Measurements from ENCODE around the gene ARHGDIA. TPM values are rescaled to one million over a fixed set of nuclear protein-coding genes. Genes with fewer than 3 reads are reported as not detected.

ARHGDIA gene
- total RNA-seq, 1 experiment from 2014 or later: 667 TPM

GRCh38 chr17:81888988-81889595 lies 18.0 kb upstream of the ARHGDIA start:
- BruUV-seq (replicated peaks): no TSS peak
- Histone ChIP-seq H3K4me3 (ENCODE audit: low read depth, low read length, poor library complexity, severe bottlenecking) (no peak overlapping the region), H3K27ac (ENCODE audit: low read depth, low read length, poor library complexity, severe bottlenecking) (no peak overlapping the region), H3K36me3 (ENCODE audit: insufficient read depth, low read length, poor library complexity, severe bottlenecking) (peaks cover 54% of the 10 kb centered on the region), H3K4me1 (ENCODE audit: insufficient read depth, low read length, poor library complexity, severe bottlenecking) (peaks cover 11% of the 10 kb centered on the region), H3K27me3 (replicated peaks; ENCODE audit: insufficient read depth, low read depth, low read length, poor library complexity) (no peaks in the 10 kb centered on the region), H3K9me3 (ENCODE audit: low read depth, low read length, poor library complexity, severe bottlenecking) (no peaks in the 10 kb centered on the region)
- no peak for DNase-seq (ENCODE audit: low spot score)
- ChIA-PET CTCF (no interaction called here), POLR2A (ENCODE audit: low non-redundant PET) (no interaction called here)
- intact Hi-C loops (cut with micrococcal nuclease; ENCODE audit: unreplicated experiment): no loop called here
- TF ChIP-seq EZH2 (IDR thresholded peaks at IDR 0.05; ENCODE audit: borderline replicate concordance, low read depth, low read length, poor library complexity, severe bottlenecking) (no peak), CTCF (conservative IDR thresholded peaks at IDR 0.05; ENCODE audit: low read depth, low read length) (no peak)

- peaks cover 11% of the 10 kb centered on the region for H3K4me1 ChIP-seq (ENCODE audit: insufficient read depth, low read length, poor library complexity, severe bottlenecking)
- no peaks in the 10 kb centered on the region for H3K27me3 ChIP-seq (replicated peaks; ENCODE audit: insufficient read depth, low read depth, low read length, poor library complexity)
- H3K36me3 ChIP-seq (ENCODE audit: insufficient read depth, low read length, poor library complexity, severe bottlenecking): peaks cover 59% of the 10 kb centered on the region
- intact Hi-C loops (cut with micrococcal nuclease; ENCODE audit: unreplicated experiment): no loop called here
- TF ChIP-seq CTCF (conservative IDR thresholded peaks at IDR 0.05; ENCODE audit: low read depth, low read length) (no peak), EZH2 (IDR thresholded peaks at IDR 0.05; ENCODE audit: borderline replicate concordance, low read depth, low read length, poor library complexity, severe bottlenecking) (no peak)
- H3K4me3 ChIP-seq (ENCODE audit: low read depth, low read length, poor library complexity, severe bottlenecking): no peak overlapping the region
- DNase-seq (ENCODE audit: low spot score): no peak
- H3K9me3 ChIP-seq (ENCODE audit: low read depth, low read length, poor library complexity, severe bottlenecking): no peaks in the 10 kb centered on the region
- no peak overlapping the region for H3K27ac ChIP-seq (ENCODE audit: low read depth, low read length, poor library complexity, severe bottlenecking)
- ChIA-PET CTCF (no interaction called here), POLR2A (ENCODE audit: low non-redundant PET) (no interaction called here)
- BruUV-seq (replicated peaks): no TSS peak
Observed at GRCh38 chr17:81888105-81888987, 17.2 kb upstream of the ARHGDIA start.

GRCh38 chr17:81885869-81886548 lies 14.9 kb upstream of the ARHGDIA start:
- CTCF ChIA-PET: no interaction called here
- Histone ChIP-seq H3K9me3 (ENCODE audit: low read depth, low read length, poor library complexity, severe bottlenecking) (no peaks in the 10 kb centered on the region), H3K4me3 (ENCODE audit: low read depth, low read length, poor library complexity, severe bottlenecking) (no peak overlapping the region), H3K27ac (ENCODE audit: low read depth, low read length, poor library complexity, severe bottlenecking) (no peak overlapping the region), H3K36me3 (ENCODE audit: insufficient read depth, low read length, poor library complexity, severe bottlenecking) (peaks cover 76% of the 10 kb centered on the region), H3K4me1 (ENCODE audit: insufficient read depth, low read length, poor library complexity, severe bottlenecking) (peaks cover 11% of the 10 kb centered on the region), H3K27me3 (replicated peaks; ENCODE audit: insufficient read depth, low read depth, low read length, poor library complexity) (no peaks in the 10 kb centered on the region)
- intact Hi-C loops (cut with micrococcal nuclease; ENCODE audit: unreplicated experiment): no loop called here
- TF ChIP-seq CTCF (conservative IDR thresholded peaks at IDR 0.05; ENCODE audit: low read depth, low read length) (no peak), EZH2 (IDR thresholded peaks at IDR 0.05; ENCODE audit: borderline replicate concordance, low read depth, low read length, poor library complexity, severe bottlenecking) (no peak)
- BruUV-seq (replicated peaks): no TSS peak
- POLR2A ChIA-PET (ENCODE audit: low non-redundant PET): no interaction called here
- DNase-seq (ENCODE audit: low spot score): no peak

Measured in A673 (cell line).